Measurements from ENCODE around the gene RFTN1. TPM values are rescaled to one million over a fixed set of nuclear protein-coding genes. Genes with fewer than 3 reads are reported as not detected.

The RFTN1 gene
- total and polyA plus RNA-seq, 2 experiments from 2014 or later: 3.3 to 7.2 TPM

GRCh38 chr3:16354291-16354690 lies 159.2 kb downstream of the RFTN1 start:
- Histone ChIP-seq H3K4me1 (ENCODE audit: insufficient read depth) (peaks cover 30% of the 10 kb centered on the region), H2AFZ (no peak overlapping the region), H3K27ac (ENCODE audit: low read depth) (no peak overlapping the region), H3K4me3 (no peak overlapping the region), H3F3A (replicated peaks; ENCODE audit: low read depth) (no peaks in the 10 kb centered on the region), H3K27me3 (ENCODE audit: insufficient read depth) (no peaks in the 10 kb centered on the region), H3K4me2 (no peak overlapping the region), H3K79me2 (replicated peaks; ENCODE audit: insufficient read depth) (no peaks in the 10 kb centered on the region), H3K9me2 (ENCODE audit: insufficient read depth) (peaks cover 3% of the 10 kb centered on the region), H4K20me1 (replicated peaks; ENCODE audit: insufficient read depth) (no peaks in the 10 kb centered on the region), H3K36me3 (ENCODE audit: insufficient read depth) (no peaks in the 10 kb centered on the region)
- Mint-ChIP-seq H3K9me3 (no peaks in the 10 kb centered on the region; the same call in 1 of the 3 replicates), H3K4me1 (peaks cover 35% of the 10 kb centered on the region), H3K27me3 (ENCODE audit: insufficient read depth, low read depth, poor library complexity) (peaks cover 4% of the 10 kb centered on the region), H3K36me3 (ENCODE audit: low read depth) (peaks cover 3% of the 10 kb centered on the region; the same call in 1 of the 3 replicates), H3K27ac (no peak overlapping the region), H3K4me3 (no peak overlapping the region)
- TF ChIP-seq ZNF331 (CRISPR knock-in tag; IDR thresholded peaks at IDR 0.05; ENCODE audit: low read depth): no peak
- no peak for TF ChIP-seq CREB1 (CRISPR knock-in tag; IDR thresholded peaks at IDR 0.05; ENCODE audit: low read depth)
- no peak for ATAC-seq
- no peak for DNase-seq (ENCODE audit: low spot score)

- H3K4me2 ChIP-seq: peak overlapping the region; percentile 19
- H2AFZ ChIP-seq: no peak overlapping the region
- no peaks in the 10 kb centered on the region for H3K79me2 ChIP-seq (replicated peaks; ENCODE audit: insufficient read depth)
- ATAC-seq (peak; percentile 59), DNase-seq (ENCODE audit: low spot score) (peak; percentile 17)
- peaks cover 3% of the 10 kb centered on the region for H3K9me2 ChIP-seq (ENCODE audit: insufficient read depth)
- H3F3A ChIP-seq (replicated peaks; ENCODE audit: low read depth): no peaks in the 10 kb centered on the region
- no peak for TF ChIP-seq JUNB (IDR thresholded peaks at IDR 0.05; ENCODE audit: unreplicated experiment)
- TF ChIP-seq ZNF114 (CRISPR knock-in tag; IDR thresholded peaks at IDR 0.05): no peak
- no peak for TF ChIP-seq NANOG (IDR thresholded peaks at IDR 0.05; ENCODE audit: borderline replicate concordance)
- no peak for TF ChIP-seq CREB1 (CRISPR knock-in tag; IDR thresholded peaks at IDR 0.05; ENCODE audit: low read depth)
- no peak for TF ChIP-seq EZH2phosphoT487 (IDR thresholded peaks at IDR 0.05; ENCODE audit: unreplicated experiment)
- TF ChIP-seq CTCF (conservative IDR thresholded peaks at IDR 0.05; ENCODE audit: low read depth in 2 of 2): no peak
- no peaks in the 10 kb centered on the region for H3K36me3 ChIP-seq (ENCODE audit: insufficient read depth)
- Mint-ChIP-seq H3K4me3 (no peak overlapping the region; the same call in 2 of the 3 replicates), H3K27ac (no peak overlapping the region), H3K36me3 (ENCODE audit: low read depth) (peaks cover 9% of the 10 kb centered on the region), H3K4me1 (peaks cover 34% of the 10 kb centered on the region), H3K27me3 (ENCODE audit: insufficient read depth, low read depth, poor library complexity) (peaks cover 2% of the 10 kb centered on the region), H3K9me3 (no peaks in the 10 kb centered on the region; the same call in 1 of the 3 replicates)
- H3K4me1 ChIP-seq (ENCODE audit: insufficient read depth): peaks cover 30% of the 10 kb centered on the region
- H3K27me3 ChIP-seq (ENCODE audit: insufficient read depth): no peaks in the 10 kb centered on the region
- H4K20me1 ChIP-seq (replicated peaks; ENCODE audit: insufficient read depth): no peaks in the 10 kb centered on the region
- no peak overlapping the region for H3K27ac ChIP-seq (ENCODE audit: low read depth)
- peak overlapping the region; percentile 21; the same call in 1 of the 2 replicates for H3K4me3 ChIP-seq
Observed at GRCh38 chr3:16352428-16352827, 161.1 kb downstream of the RFTN1 start.

DNA sequence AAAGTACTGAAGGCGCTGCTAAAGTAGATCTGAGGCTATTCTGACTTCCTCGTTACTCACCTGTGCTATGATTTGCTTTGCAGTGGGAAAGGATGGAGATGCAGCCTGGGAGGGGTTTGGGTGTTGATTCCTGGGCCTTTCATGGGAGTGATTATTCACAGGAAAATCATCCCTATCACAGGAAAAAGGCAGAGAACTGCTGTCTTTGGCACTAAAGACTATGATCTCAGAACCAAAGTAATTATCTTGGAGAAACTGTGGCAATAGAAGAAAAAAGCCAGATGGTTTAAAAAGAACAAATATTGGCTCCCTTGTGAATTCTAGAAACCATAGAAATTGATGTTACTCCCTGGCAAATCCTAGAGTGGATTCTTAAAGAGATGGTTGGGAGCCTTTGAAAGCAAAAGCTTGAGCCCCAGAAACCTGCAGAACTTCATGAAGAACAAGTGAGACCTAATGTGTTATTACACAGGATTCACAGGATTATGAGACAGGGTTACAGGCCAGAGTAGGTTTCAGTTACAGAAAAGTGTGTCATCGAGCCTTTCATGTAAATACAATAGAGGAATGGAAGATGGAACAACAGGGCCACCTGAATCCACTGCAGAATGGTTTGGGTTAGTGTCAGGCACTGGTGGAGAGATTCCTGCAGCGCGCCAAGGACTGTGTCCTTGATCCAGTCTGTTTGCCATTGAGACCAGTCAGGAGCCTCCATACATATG lies 162.7 kb downstream of the RFTN1 start:
- peaks cover 30% of the 10 kb centered on the region for H3K4me1 ChIP-seq (ENCODE audit: insufficient read depth)
- Mint-ChIP-seq H3K4me1 (peaks cover 40% of the 10 kb centered on the region), H3K27ac (no peak overlapping the region), H3K36me3 (ENCODE audit: low read depth) (peaks cover 18% of the 10 kb centered on the region), H3K27me3 (ENCODE audit: insufficient read depth, low read depth, poor library complexity) (peaks cover 4% of the 10 kb centered on the region), H3K4me3 (no peak overlapping the region), H3K9me3 (no peaks in the 10 kb centered on the region; the same call in 1 of the 3 replicates)
- no peaks in the 10 kb centered on the region for H3K79me2 ChIP-seq (replicated peaks; ENCODE audit: insufficient read depth)
- H3K4me2 ChIP-seq: no peak overlapping the region
- H4K20me1 ChIP-seq (replicated peaks; ENCODE audit: insufficient read depth): no peaks in the 10 kb centered on the region
- no peaks in the 10 kb centered on the region for H3K36me3 ChIP-seq (ENCODE audit: insufficient read depth)
- H3F3A ChIP-seq (replicated peaks; ENCODE audit: low read depth): no peaks in the 10 kb centered on the region
- no peak overlapping the region for H3K27ac ChIP-seq (ENCODE audit: low read depth)
- H3K27me3 ChIP-seq (ENCODE audit: insufficient read depth): no peaks in the 10 kb centered on the region
- ATAC-seq: no peak
- no peak overlapping the region for H3K4me3 ChIP-seq
- no peak overlapping the region for H2AFZ ChIP-seq
- no peak for DNase-seq (ENCODE audit: low spot score)
- peaks cover 7% of the 10 kb centered on the region for H3K9me2 ChIP-seq (ENCODE audit: insufficient read depth)
- TF ChIP-seq EZH2 (IDR thresholded peaks at IDR 0.05; ENCODE audit: low read depth, unreplicated experiment) (no peak), CREB1 (CRISPR knock-in tag; IDR thresholded peaks at IDR 0.05; ENCODE audit: low read depth) (no peak), CTCF (conservative IDR thresholded peaks at IDR 0.05; ENCODE audit: low read depth in 2 of 2) (no peak), REST (IDR thresholded peaks at IDR 0.05; ENCODE audit: unreplicated experiment) (no peak)

Measured in GM23338 (cell line).